Sigmoid colon (tissue), 4 donors: ENCODE results near the gene REG1A.

Experiments
- EP300 ChIP-seq, 4 donors: sonication (generic); formaldehyde crosslinking; IDR thresholded peaks; one replicate each; pipeline ENCODE4 v1.6.1; 2017; ENCODE audit warnings: antibody characterized with exemption in 4 of 4
- POLR2A ChIP-seq, 2 donors: fragments of 450-650 bp; IDR thresholded peaks; one replicate each; pipeline ENCODE4 v1.6.1; 2016; ENCODE audit warnings: antibody characterized with exemption in 2 of 2, mild to moderate bottlenecking in 2 of 2, moderate library complexity in 2 of 2
- POLR2AphosphoS5 ChIP-seq, 4 donors: sonication (generic); formaldehyde crosslinking; IDR thresholded peaks; one replicate each; pipeline ENCODE4 v1.6.1; 2017; ENCODE audit warnings: antibody characterized with exemption in 4 of 4
- TF ChIP-seq, protein P1 (sequence below), 4 experiments: fragments of 450-650 bp in 3 of 4; fragments of 200-600 bp in 1 of 4; IDR thresholded peaks; one replicate each; pipeline ENCODE4 v1.5.1; 2016 to 2019; ENCODE audit warnings: antibody characterized with exemption in 4 of 4, mild to moderate bottlenecking in 3 of 4, moderate library complexity in 2 of 4

DNA sequence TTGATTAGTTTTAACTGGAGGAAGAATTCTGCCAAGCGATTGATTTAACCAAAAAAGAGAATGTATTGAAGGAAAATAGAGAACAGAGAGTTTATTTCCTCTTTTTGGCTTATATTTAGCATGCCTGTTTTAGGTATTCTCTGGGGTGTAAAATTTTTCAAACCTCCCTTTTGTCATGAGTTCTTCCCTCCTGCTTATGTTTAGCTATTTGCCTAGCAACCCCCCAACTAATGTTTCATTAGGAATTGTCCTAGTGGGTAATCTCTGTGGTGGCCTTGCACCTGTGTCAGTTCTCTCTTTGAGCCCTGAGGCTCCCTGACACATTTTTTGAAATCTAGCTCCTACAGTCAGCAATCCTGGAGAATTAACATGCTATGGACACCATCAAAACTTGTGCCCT lies 20.0 kb upstream of the REG1A start:
- TF ChIP-seq, protein P1, sequence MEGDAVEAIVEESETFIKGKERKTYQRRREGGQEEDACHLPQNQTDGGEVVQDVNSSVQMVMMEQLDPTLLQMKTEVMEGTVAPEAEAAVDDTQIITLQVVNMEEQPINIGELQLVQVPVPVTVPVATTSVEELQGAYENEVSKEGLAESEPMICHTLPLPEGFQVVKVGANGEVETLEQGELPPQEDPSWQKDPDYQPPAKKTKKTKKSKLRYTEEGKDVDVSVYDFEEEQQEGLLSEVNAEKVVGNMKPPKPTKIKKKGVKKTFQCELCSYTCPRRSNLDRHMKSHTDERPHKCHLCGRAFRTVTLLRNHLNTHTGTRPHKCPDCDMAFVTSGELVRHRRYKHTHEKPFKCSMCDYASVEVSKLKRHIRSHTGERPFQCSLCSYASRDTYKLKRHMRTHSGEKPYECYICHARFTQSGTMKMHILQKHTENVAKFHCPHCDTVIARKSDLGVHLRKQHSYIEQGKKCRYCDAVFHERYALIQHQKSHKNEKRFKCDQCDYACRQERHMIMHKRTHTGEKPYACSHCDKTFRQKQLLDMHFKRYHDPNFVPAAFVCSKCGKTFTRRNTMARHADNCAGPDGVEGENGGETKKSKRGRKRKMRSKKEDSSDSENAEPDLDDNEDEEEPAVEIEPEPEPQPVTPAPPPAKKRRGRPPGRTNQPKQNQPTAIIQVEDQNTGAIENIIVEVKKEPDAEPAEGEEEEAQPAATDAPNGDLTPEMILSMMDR (IDR thresholded peaks at IDR 0.05), result no peak
- no peak for TF ChIP-seq POLR2AphosphoS5 (IDR thresholded peaks at IDR 0.05)
- TF ChIP-seq POLR2A (IDR thresholded peaks at IDR 0.05), result no peak
- no peak for TF ChIP-seq EP300 (IDR thresholded peaks at IDR 0.05)
